Measurements from ENCODE around the gene C11orf97. TPM values are rescaled to one million over a fixed set of nuclear protein-coding genes. Genes with fewer than 3 reads are reported as not detected.
A peak's percentile ranks its signal among the peaks of the same experiment; 100 is the strongest.

The C11orf97 gene
- total RNA-seq, 2 donors from 2014 or later = not detected

DNA sequence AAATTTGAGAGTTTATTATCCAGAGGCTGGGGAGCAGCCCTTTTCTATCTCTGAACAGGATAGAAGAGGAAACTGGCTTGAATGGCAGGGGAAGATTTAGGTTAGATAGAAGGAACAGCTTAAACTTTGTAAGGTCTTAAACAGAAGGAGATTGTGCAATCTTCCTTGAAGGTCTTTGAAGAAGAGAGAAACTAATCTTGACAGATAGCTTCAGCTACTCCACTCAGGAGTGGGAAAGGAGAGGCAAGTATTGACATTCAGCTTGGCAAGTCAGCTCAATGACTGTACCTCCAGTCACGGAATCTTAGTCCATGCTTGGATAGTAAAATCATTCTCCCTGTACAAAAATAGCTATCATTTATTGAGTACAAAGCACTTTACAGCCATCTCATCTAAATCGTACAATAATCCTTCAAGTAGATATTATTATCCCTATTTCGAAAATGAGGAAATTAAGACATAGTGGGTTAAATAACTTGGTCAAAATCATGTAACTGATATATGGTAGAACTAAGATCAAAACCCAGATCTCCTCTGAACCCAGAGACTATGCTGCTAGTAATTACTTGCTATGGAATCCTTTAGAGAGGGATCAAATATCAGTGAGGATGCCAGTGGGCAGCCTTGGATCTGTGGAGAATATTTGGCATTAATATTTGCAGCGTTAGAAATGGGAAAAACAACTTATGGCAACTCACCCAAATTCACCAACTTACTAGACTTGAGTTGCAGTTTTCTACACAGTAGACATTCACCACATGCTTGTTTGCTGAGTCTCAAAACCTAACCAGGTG lies 14.6 kb downstream of the C11orf97 start:
- Histone ChIP-seq H3K9me3 (no peaks in the 10 kb centered on the region), H3K27me3 (no peaks in the 10 kb centered on the region), H3K4me3 (no peak overlapping the region), H3K4me1 (no peaks in the 10 kb centered on the region), H3K27ac (no peak overlapping the region), H3K36me3 (no peaks in the 10 kb centered on the region)
- no peak for DNase-seq (ENCODE audit: low spot score)
- no peak for TF ChIP-seq CTCF (IDR thresholded peaks at IDR 0.05)

DNA sequence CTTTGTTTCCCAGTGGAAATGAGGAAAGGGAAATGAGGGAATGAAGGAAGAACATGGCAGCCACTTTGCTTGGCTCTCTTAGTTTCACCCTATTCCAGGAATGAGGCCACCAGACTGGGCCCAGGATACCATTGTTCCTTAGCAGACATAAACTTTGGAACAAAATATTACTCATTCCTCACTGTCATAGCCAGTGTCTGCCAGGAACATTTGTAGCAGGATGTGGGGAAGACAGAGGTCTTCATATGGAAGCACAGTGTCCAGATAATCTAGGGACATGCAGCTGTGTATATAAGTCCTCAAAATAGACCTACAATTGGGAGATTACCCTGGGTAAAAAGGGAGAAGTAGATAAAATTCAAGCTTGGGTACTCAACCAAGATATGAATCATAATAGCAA lies 16.3 kb downstream of the C11orf97 start:
- no peaks in the 10 kb centered on the region for H3K9me3 ChIP-seq
- no peaks in the 10 kb centered on the region for H3K4me1 ChIP-seq
- H3K27ac ChIP-seq = no peak overlapping the region
- TF ChIP-seq CTCF (IDR thresholded peaks at IDR 0.05) = no peak
- no peak overlapping the region for H3K4me3 ChIP-seq
- no peaks in the 10 kb centered on the region for H3K36me3 ChIP-seq
- H3K27me3 ChIP-seq = no peaks in the 10 kb centered on the region
- DNase-seq (ENCODE audit: low spot score) = no peak

- no peak for DNase-seq (ENCODE audit: low spot score)
- H3K9me3 ChIP-seq = no peaks in the 10 kb centered on the region
- no peaks in the 10 kb centered on the region for H3K27me3 ChIP-seq
- no peak for TF ChIP-seq CTCF (IDR thresholded peaks at IDR 0.05)
- peak overlapping the region in 1 of 2 donors; percentile 76 for H3K27ac ChIP-seq
- H3K4me3 ChIP-seq = no peak overlapping the region
- H3K4me1 ChIP-seq = peaks cover 0 to 7% of the 10 kb centered on the region in 2 donors
- H3K36me3 ChIP-seq = no peaks in the 10 kb centered on the region
Measured at GRCh38 chr11:94532211-94532610, 19.9 kb downstream of the C11orf97 start.

GRCh38 chr11:94533206-94533605 lies 20.9 kb downstream of the C11orf97 start:
- peak overlapping the region; percentile 47 to 76 for H3K27ac ChIP-seq

GRCh38 chr11:94533696-94534630 lies 21.7 kb downstream of the C11orf97 start:
- H3K27ac ChIP-seq = peak overlapping the region; percentile 47 to 76
- no peak overlapping the region for H3K4me3 ChIP-seq
- no peak for TF ChIP-seq CTCF (IDR thresholded peaks at IDR 0.05)
- peaks cover 0 to 7% of the 10 kb centered on the region in 2 donors for H3K4me1 ChIP-seq
- H3K9me3 ChIP-seq = no peaks in the 10 kb centered on the region
- no peaks in the 10 kb centered on the region for H3K36me3 ChIP-seq
- peak; percentile 77 for DNase-seq (ENCODE audit: low spot score)
- no peaks in the 10 kb centered on the region for H3K27me3 ChIP-seq

More at GRCh38 chr11:94533206-94533605, 20.9 kb downstream of the C11orf97 start:
- no peaks in the 10 kb centered on the region for H3K27me3 ChIP-seq
- no peak overlapping the region for H3K4me3 ChIP-seq
- H3K9me3 ChIP-seq = no peaks in the 10 kb centered on the region
- TF ChIP-seq CTCF (IDR thresholded peaks at IDR 0.05) = no peak
- no peaks in the 10 kb centered on the region for H3K36me3 ChIP-seq
- peaks cover 0 to 7% of the 10 kb centered on the region in 2 donors for H3K4me1 ChIP-seq
- DNase-seq (ENCODE audit: low spot score) = no peak
